Astrocyte of the spinal cord (primary cell): ENCODE results near the gene KIAA1549.

Source experiments
- DNase-seq: peaks from one replicate; pipeline ENCODE4 v3.0.0; 2011; ENCODE audit warnings: low read depth, low spot score
- H3K4me3 ChIP-seq: 2 replicates; pipeline ENCODE4 v1.5.1; 2011; ENCODE audit warnings: low read depth, mild to moderate bottlenecking, low read length, moderate library complexity
- in situ Hi-C: cut with HindIII; loops from 2 replicates; pipeline ENCODE4 v1.10.0; 2017; ENCODE audit warnings: low sequenced_read_pairs
- TF ChIP-seq, protein P1 (sequence below): IDR thresholded peaks from 2 replicates; pipeline ENCODE4 v1.5.1; 2012; ENCODE audit warnings: low read depth, mild to moderate bottlenecking, low read length, inconsistent platforms

Gene KIAA1549

DNA sequence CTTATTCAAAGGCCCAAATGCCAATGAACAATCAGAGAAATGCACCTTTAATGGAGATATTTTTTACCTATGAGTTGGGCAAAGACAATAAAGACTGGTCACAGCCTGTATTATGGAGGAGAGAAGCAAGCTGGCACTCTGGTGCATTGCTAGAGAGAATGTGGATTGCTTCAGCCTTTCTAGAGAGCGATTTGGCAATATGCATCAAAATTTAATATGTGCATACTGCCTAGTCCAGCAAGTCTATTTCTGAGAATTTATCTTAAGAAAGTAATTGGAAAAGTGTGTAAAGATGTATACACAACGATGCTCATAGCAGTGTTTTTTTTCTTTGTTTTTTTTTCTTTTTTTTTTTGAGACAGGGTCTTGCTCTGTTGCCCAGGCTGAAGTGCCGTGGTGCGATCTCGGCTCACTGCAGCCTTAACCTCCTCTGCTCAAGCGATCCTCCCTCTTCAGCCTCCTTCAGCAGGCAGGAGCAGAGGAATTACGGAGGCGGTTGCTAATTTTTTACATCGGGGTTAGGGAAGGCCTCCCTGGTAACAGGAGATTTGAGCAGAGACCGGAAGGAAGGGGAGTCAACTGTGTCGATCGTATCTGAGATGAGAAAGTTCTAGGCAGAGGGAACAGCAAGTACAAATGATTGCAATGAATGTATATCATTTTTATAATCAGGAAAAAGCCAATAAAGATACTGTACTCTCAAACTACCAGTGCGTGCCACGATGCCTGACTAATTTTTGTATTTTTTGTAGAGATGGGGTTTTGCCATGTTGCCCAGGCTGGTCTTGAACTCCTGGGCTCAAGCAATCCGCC is 16.4 kb downstream of the KIAA1549 start:
- in situ Hi-C loops, result no loop called here
- no peak for DNase-seq
- no peak overlapping the region for H3K4me3 ChIP-seq
- TF ChIP-seq, protein P1, sequence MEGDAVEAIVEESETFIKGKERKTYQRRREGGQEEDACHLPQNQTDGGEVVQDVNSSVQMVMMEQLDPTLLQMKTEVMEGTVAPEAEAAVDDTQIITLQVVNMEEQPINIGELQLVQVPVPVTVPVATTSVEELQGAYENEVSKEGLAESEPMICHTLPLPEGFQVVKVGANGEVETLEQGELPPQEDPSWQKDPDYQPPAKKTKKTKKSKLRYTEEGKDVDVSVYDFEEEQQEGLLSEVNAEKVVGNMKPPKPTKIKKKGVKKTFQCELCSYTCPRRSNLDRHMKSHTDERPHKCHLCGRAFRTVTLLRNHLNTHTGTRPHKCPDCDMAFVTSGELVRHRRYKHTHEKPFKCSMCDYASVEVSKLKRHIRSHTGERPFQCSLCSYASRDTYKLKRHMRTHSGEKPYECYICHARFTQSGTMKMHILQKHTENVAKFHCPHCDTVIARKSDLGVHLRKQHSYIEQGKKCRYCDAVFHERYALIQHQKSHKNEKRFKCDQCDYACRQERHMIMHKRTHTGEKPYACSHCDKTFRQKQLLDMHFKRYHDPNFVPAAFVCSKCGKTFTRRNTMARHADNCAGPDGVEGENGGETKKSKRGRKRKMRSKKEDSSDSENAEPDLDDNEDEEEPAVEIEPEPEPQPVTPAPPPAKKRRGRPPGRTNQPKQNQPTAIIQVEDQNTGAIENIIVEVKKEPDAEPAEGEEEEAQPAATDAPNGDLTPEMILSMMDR, result no peak

DNA sequence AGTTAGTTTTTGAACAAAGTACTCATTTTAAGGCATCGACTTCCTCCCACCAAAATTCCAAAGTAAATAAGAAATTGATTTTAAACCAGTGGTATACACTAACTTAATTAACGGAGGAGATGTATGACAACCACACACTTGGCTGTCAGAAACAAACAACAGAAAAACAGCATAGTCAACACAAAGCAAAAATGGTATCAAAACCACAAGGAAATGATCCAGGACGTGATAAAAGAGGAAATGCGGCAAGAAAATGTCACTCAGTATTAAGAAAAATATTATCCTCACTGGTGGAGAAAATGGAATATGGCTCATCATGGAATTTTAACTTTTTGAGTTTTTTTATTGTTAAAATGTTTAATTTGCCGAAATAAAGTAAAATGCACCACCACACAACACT is 17.5 kb downstream of the KIAA1549 start:
- TF ChIP-seq, protein P1, result no peak
- no peak overlapping the region for H3K4me3 ChIP-seq
- no peak for DNase-seq
- in situ Hi-C loops, result no loop called here

DNA sequence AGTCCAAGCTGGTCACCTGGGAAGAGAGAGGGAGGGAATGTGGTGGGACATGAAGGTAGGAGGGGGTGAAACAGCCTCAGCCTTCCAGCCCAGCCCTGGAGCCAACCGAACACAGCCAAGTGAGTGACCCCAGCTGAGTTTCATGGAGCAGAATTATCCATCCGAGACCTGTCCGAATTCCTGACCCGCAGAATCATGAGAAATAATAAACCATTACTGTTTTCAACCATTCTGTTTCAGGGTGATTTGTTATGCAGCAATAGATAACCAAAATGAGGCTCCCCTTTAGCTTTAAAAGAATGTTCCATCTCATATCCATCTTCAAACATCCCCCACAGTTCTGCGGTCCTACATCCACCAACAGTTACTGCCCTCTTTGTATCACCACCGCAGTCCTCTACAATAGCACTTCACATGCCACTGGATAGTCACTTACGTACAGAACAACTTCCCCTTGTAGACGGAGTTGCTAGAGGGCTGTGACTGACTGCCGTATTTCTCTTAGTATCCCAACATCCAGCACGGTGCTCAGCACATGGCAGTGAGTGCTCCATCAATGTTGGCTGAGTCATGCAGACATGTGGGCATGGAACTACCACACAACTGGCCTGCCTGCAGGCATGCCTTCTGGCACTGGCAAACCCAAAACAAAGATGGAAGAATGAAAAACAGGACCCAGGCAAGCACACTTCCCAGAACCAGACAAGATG is 18.5 kb downstream of the KIAA1549 start:
- in situ Hi-C loops, result no loop called here
- no peak for DNase-seq
- TF ChIP-seq, protein P1, result no peak
- H3K4me3 ChIP-seq, result no peak overlapping the region

DNA sequence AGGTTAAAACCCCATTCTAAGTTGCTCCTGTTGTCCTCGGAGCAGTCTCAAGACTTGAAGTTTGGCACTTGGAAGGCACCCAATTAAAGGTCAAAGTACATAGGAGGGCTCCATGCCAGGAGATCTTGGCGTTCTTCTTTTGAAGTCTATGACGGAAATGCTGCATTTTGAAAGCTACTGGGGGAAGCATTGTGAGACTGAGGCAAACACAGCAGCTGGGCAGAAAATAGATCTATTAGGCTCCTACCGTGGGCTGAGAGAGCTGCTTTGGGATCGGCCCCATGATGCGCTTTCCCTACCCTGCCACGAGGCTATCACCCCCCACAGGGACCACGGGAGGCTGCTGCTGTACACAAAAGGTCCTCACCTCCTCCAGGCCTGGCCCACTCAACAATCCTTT is 20.0 kb downstream of the KIAA1549 start:
- peak; percentile 9 for DNase-seq
- TF ChIP-seq, protein P1, result no peak
- no peak overlapping the region for H3K4me3 ChIP-seq
- in situ Hi-C loops, result no loop called here

DNA sequence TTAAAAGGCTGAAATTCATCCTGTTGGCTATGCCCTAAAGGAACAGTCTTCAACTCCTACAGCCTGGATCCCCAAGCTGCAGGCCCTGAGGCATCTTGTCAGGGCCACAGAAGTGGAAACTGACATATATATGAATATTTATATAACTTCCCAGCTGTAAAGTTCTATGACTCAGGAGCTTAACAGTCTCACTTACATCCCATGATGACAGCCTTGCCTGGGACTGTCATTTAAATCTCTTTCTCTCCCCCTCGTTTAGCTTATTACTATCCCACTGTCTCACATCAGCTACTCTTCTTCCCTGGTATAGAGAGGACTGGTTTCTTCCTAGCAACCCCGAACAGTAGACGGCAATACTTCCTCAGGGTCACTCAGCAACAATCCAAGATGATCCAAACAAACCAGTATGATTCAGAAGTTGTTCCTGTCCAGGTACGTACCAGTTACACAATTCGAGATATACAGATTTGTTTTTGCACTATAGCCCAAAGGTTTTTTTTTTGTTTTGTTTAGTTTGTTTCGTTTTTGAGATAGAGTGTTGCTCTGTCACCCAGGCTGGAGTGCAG is 22.7 kb downstream of the KIAA1549 start:
- no peak overlapping the region for H3K4me3 ChIP-seq
- in situ Hi-C loops, result no loop called here
- TF ChIP-seq, protein P1, result no peak
- DNase-seq, result no peak

- no peak overlapping the region for H3K4me3 ChIP-seq
- TF ChIP-seq, protein P1, result no peak
- no peak for DNase-seq
- in situ Hi-C loops, result no loop called here
Observed at GRCh38 chr7:138957753-138958390, 23.3 kb downstream of the KIAA1549 start.
